ENCODE results near the gene SSR1.
"Not testable (repeated sequence)": the region's sequence is repeated elsewhere in the genome, so short reads cannot be mapped to it uniquely, and the experiment has no call there.

DNA sequence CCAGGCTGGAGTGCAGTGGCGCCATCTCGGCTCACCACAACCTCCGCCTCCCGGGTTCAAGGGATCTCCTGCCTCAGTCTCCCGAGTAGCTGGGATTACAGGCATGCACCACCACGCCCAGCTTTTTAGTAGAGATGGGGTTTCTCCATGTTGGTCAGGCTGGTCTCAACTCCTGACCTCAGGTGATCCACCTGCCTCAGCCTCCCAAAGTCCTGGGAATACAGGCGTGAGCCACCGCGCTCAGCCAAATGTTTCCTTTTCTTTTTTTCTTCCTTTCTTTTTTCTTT lies 49.5 kb downstream of the SSR1 start:
- TF ChIP-seq CTCF, POLR2A, POLR2AphosphoS5 (IDR thresholded peaks at IDR 0.05): not testable (repeated sequence)

Data from transverse colon (tissue), 4 donors.